HepG2 (cell line): Measurements from ENCODE around the gene IST1. TPM values are rescaled to one million over a fixed set of nuclear protein-coding genes. Genes with fewer than 3 reads are reported as not detected.
A peak's percentile ranks its signal among the peaks of the same experiment; 100 is the strongest.

ENCODE experiments used
- AGO2 ChIP-seq: fragments of 200-400 bp; formaldehyde crosslinking; optimal IDR thresholded peaks from 2 replicates; pipeline ENCODE3; 2017; ENCODE audit warnings: mild to moderate bottlenecking, low read depth, low read length, moderate library complexity
- ARNTL ChIP-seq: sonication (generic); formaldehyde crosslinking; IDR thresholded peaks from 2 replicates; pipeline ENCODE4 v1.4.0; 2020; ENCODE audit warnings: mild to moderate bottlenecking, missing genetic modification reagents
- CCAR2 ChIP-seq: fragments of 200-400 bp; formaldehyde crosslinking; optimal IDR thresholded peaks from 2 replicates; pipeline ENCODE3; 2018; ENCODE audit warnings: low read depth, mild to moderate bottlenecking, low read length, moderate library complexity
- DNMT1 ChIP-seq: sonication (generic); formaldehyde crosslinking; IDR thresholded peaks from 2 replicates; pipeline ENCODE4 v1.5.1; 2020; ENCODE audit warnings: mild to moderate bottlenecking, missing genetic modification reagents
- HOXD1 ChIP-seq: sonication (generic); formaldehyde crosslinking; IDR thresholded peaks from 2 replicates; pipeline ENCODE4 v1.5.0; 2020; ENCODE audit warnings: missing genetic modification reagents
- MEIS2 ChIP-seq: sonication (generic); formaldehyde crosslinking; IDR thresholded peaks from 2 replicates; pipeline ENCODE4 v1.9.0; 2021; ENCODE audit warnings: mild to moderate bottlenecking, missing genetic modification reagents
- POLR2AphosphoS2 ChIP-seq: IDR thresholded peaks from 2 replicates; pipeline ENCODE4 v1.6.1; 2011; ENCODE audit warnings: low read depth, low read length, improper control_type of control experiment
- RELA ChIP-seq: sonication (generic); formaldehyde crosslinking; IDR thresholded peaks from 2 replicates; pipeline ENCODE4 v1.4.0; 2020; ENCODE audit warnings: missing genetic modification reagents
- SP1 ChIP-seq, 2 experiments: fragments of 450-650 bp in 1 of 2; sonication (generic) in 1 of 2; formaldehyde crosslinking in 1 of 2; IDR thresholded peaks; 2 replicates each; pipeline versions ENCODE4 v1.4.0 to v1.6.1; 2016 to 2020; ENCODE audit warnings: missing genetic modification reagents in 1 of 2
- SRF ChIP-seq: IDR thresholded peaks from 2 replicates; pipeline ENCODE4 v1.6.1; 2011; ENCODE audit warnings: mild to moderate bottlenecking, low read depth, low read length, moderate library complexity
- SYNCRIP ChIP-seq: fragments of 200-400 bp; formaldehyde crosslinking; IDR thresholded peaks from 2 replicates; pipeline ENCODE4 v1.6.1; 2018; ENCODE audit warnings: mild to moderate bottlenecking, low read depth, low read length; ENCODE audit not compliant: insufficient read depth
- TOE1 ChIP-seq: sonication (generic); formaldehyde crosslinking; IDR thresholded peaks from 2 replicates; pipeline ENCODE4 v1.4.0; 2020; ENCODE audit warnings: mild to moderate bottlenecking, missing genetic modification reagents
- ZBTB3 ChIP-seq: sonication (generic); formaldehyde crosslinking; IDR thresholded peaks from 2 replicates; pipeline ENCODE4 v1.4.0; 2020; ENCODE audit warnings: low read depth, mild to moderate bottlenecking, moderate library complexity, missing genetic modification reagents, borderline replicate concordance
- ZBTB42 ChIP-seq: sonication (generic); formaldehyde crosslinking; IDR thresholded peaks from 2 replicates; pipeline ENCODE4 v1.5.0; 2020; ENCODE audit warnings: mild to moderate bottlenecking, missing genetic modification reagents
- ZFP37 ChIP-seq: sonication (generic); formaldehyde crosslinking; IDR thresholded peaks from 2 replicates; pipeline ENCODE4 v1.4.0; 2020; ENCODE audit warnings: missing genetic modification reagents, borderline replicate concordance
- ZNF235 ChIP-seq: sonication (generic); formaldehyde crosslinking; IDR thresholded peaks from 2 replicates; pipeline ENCODE4 v1.8.1; 2023; ENCODE audit warnings: mild to moderate bottlenecking, missing genetic modification reagents, borderline replicate concordance
- ZNF317 ChIP-seq: sonication (generic); formaldehyde crosslinking; IDR thresholded peaks from 2 replicates; pipeline ENCODE4 v1.5.0; 2020; ENCODE audit warnings: mild to moderate bottlenecking, missing genetic modification reagents
- ZNF547 ChIP-seq: sonication (generic); formaldehyde crosslinking; IDR thresholded peaks from 2 replicates; pipeline ENCODE4 v1.5.1; 2020; ENCODE audit warnings: mild to moderate bottlenecking, missing genetic modification reagents
- ZNF563 ChIP-seq: sonication (generic); formaldehyde crosslinking; IDR thresholded peaks from 2 replicates; pipeline ENCODE4 v1.8.0; 2022; ENCODE audit warnings: mild to moderate bottlenecking, moderate library complexity, missing genetic modification reagents
- ZNF672 ChIP-seq: sonication (generic); formaldehyde crosslinking; IDR thresholded peaks from 2 replicates; pipeline ENCODE4 v1.8.1; 2022; ENCODE audit warnings: missing genetic modification reagents
- polyA plus RNA-seq, 8 experiments: library from polyadenylated mRNA; depleted of rRNA in 3 of 8; stranded (reverse) in 7 of 8; unstranded in 1 of 8; fragments of >200 nt; fragmentation: Illumina TruSeq in 4 of 8; extraction: Trizol in 4 of 8; gene quantifications; 2 replicates each; pipeline versions ENCODE4 v1.2.1 to v1.2.3, GENCODE V29; 2011 to 2016; ENCODE audit warnings: low read depth in 4 of 8, missing spikeins in 1 of 8, mixed read lengths in 1 of 8; ENCODE audit not compliant: insufficient read depth in 1 of 8
- total RNA-seq, 5 experiments: library from RNA; depleted of rRNA; stranded (reverse); fragments of >200 nt; fragmentation: Illumina TruSeq; extraction: Trizol; gene quantifications; 2 replicates each; pipeline ENCODE4 v1.2.3, GENCODE V29; 2016; ENCODE audit warnings: low read depth in 1 of 5
- TF ChIP-seq, protein P1 (sequence below): sonication (generic); formaldehyde crosslinking; IDR thresholded peaks from 2 replicates; pipeline ENCODE4 v1.4.0; 2020; ENCODE audit warnings: missing genetic modification reagents
- TF ChIP-seq, protein P2 (sequence below): IDR thresholded peaks from 2 replicates; pipeline ENCODE4 v1.6.1; 2012; ENCODE audit warnings: inconsistent platforms
- TF ChIP-seq, protein P3 (sequence below): sonication (generic); formaldehyde crosslinking; IDR thresholded peaks from 2 replicates; pipeline ENCODE4 v1.8.0; 2022; ENCODE audit warnings: mild to moderate bottlenecking, missing genetic modification reagents, moderate library complexity
- TF ChIP-seq, protein P4 (sequence below): fragments of 450-650 bp; IDR thresholded peaks from 2 replicates; pipeline ENCODE4 v1.6.1; 2016
- TF ChIP-seq, protein P5 (sequence below): IDR thresholded peaks from 2 replicates; pipeline ENCODE4 v1.6.1; 2016; ENCODE audit warnings: missing genetic modification reagents, missing compliant biosample characterization
- TF ChIP-seq, protein P6 (sequence below): sonication (generic); formaldehyde crosslinking; IDR thresholded peaks from 2 replicates; pipeline ENCODE4 v1.8.0; 2023; ENCODE audit warnings: mild to moderate bottlenecking, missing genetic modification reagents

IST1 gene
- total and polyA plus RNA-seq, 2 of the 13 experiments (the other 11 are each of a cell fraction or from before 2014, with no cell fraction given): 346 to 415 TPM

DNA sequence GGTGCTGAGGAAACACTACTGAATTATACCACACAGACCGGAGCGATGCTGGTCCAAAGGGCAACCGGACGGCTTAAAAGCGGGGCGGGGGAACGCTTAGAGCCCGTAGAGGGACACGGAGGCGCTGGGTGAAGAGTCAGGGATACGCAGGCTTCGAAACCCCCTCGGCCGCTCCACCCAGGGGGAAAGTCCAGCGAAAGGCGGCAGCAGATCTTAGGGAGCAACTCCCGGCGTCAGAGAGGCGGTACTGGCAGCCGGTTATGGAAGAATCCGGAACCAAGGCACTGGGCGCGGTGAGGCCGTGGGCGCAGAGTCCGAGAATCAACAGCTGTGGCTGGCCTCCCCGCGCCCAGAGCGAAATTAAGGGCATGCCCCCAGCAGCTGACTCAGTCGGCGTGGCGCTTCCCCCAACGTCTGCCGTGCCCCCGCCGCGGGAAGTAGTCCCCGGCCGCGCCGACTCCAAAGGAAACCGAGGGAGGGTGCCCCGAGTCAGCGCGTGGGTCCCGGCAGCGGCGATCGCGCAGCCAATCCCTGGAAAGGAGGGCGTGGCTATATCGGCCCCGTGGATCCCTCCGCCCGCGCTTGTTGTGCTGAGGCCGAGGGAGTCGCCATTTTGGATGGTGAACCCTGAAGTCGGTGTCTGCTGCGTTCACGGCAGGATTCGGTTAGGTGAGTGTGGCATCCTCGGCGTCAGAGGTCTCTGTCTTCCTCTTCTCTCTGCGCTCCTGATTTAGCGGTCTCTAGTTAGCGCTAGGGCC lies at the start of gene IST1 (continued):
- TF ChIP-seq HOXD1 (CRISPR knock-in tag) (peak; percentile 66), ZNF563 (CRISPR knock-in tag) (peak; percentile 94), SP1 (IDR thresholded peaks at IDR 0.05) (peak; percentile 63; the same call in 1 of the 2 replicates), SP1 (CRISPR knock-in tag; IDR thresholded peaks at IDR 0.05) (peak; percentile 100), ZFP37 (CRISPR knock-in tag) (peak; percentile 69; the same call in 1 of the 2 replicates), ZBTB42 (CRISPR knock-in tag) (peak; percentile 92; the same call in 1 of the 2 replicates), ZNF672 (peak; percentile 84; the same call in 1 of the 2 replicates), RELA (CRISPR knock-in tag) (0 out of 2 replicates have a peak, but pooled peaks have one; percentile 62), ZNF317 (peak; percentile 88), ZNF547 (CRISPR knock-in tag) (peak; percentile 95), ARNTL (CRISPR knock-in tag) (peak; percentile 82), ZBTB3 (CRISPR knock-in tag) (peak; percentile 67; the same call in 1 of the 2 replicates), AGO2 (peak; percentile 81), SRF (no peak; the same call in 1 of the 2 replicates), POLR2AphosphoS2 (0 out of 2 replicates have a peak, but pooled peaks have one; percentile 65), MEIS2 (CRISPR knock-in tag) (peak; percentile 90), DNMT1 (no peak), ZNF235 (CRISPR knock-in tag) (peak; percentile 84; the same call in 1 of the 2 replicates), TOE1 (CRISPR knock-in tag) (no peak; the same call in 1 of the 2 replicates), SYNCRIP (no peak), CCAR2 (no peak)
- TF ChIP-seq, protein P1, sequence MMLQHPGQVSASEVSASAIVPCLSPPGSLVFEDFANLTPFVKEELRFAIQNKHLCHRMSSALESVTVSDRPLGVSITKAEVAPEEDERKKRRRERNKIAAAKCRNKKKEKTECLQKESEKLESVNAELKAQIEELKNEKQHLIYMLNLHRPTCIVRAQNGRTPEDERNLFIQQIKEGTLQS: peak; percentile 84
- TF ChIP-seq, protein P2, sequence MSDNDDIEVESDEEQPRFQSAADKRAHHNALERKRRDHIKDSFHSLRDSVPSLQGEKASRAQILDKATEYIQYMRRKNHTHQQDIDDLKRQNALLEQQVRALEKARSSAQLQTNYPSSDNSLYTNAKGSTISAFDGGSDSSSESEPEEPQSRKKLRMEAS: peak; percentile 96
- TF ChIP-seq, protein P3, sequence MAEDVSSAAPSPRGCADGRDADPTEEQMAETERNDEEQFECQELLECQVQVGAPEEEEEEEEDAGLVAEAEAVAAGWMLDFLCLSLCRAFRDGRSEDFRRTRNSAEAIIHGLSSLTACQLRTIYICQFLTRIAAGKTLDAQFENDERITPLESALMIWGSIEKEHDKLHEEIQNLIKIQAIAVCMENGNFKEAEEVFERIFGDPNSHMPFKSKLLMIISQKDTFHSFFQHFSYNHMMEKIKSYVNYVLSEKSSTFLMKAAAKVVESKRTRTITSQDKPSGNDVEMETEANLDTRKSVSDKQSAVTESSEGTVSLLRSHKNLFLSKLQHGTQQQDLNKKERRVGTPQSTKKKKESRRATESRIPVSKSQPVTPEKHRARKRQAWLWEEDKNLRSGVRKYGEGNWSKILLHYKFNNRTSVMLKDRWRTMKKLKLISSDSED (CRISPR knock-in tag): peak; percentile 75
- TF ChIP-seq, protein P4, sequence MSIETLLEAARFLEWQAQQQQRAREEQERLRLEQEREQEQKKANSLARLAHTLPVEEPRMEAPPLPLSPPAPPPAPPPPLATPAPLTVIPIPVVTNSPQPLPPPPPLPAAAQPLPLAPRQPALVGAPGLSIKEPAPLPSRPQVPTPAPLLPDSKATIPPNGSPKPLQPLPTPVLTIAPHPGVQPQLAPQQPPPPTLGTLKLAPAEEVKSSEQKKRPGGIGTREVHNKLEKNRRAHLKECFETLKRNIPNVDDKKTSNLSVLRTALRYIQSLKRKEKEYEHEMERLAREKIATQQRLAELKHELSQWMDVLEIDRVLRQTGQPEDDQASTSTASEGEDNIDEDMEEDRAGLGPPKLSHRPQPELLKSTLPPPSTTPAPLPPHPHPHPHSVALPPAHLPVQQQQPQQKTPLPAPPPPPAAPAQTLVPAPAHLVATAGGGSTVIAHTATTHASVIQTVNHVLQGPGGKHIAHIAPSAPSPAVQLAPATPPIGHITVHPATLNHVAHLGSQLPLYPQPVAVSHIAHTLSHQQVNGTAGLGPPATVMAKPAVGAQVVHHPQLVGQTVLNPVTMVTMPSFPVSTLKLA: peak; percentile 84
- TF ChIP-seq, protein P5, sequence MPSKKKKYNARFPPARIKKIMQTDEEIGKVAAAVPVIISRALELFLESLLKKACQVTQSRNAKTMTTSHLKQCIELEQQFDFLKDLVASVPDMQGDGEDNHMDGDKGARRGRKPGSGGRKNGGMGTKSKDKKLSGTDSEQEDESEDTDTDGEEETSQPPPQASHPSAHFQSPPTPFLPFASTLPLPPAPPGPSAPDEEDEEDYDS (CRISPR knock-in tag): peak; percentile 88
- TF ChIP-seq, protein P6, sequence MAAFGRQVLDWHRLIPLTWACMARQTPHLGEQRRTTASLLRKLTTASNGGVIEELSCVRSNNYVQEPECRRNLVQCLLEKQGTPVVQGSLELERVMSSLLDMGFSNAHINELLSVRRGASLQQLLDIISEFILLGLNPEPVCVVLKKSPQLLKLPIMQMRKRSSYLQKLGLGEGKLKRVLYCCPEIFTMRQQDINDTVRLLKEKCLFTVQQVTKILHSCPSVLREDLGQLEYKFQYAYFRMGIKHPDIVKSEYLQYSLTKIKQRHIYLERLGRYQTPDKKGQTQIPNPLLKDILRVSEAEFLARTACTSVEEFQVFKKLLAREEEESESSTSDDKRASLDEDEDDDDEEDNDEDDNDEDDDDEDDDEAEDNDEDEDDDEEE: no peak; the same call in 1 of the 2 replicates
